IMR-90 (cell line): ENCODE data around the gene GPR141. TPM values are rescaled to one million over a fixed set of nuclear protein-coding genes. Genes with fewer than 3 reads are reported as not detected.

Experiments used
- ATAC-seq: fragments of 200-7000 bp; cut with Tn5 transposase; 2 replicates; pipeline ENCODE4 v1.9.1; 2020; ENCODE audit warnings: low read depth, mild to moderate bottlenecking, moderate library complexity
- BruUV-seq: library from RNA; stranded (reverse); fragments of 400-500 nt; replicated peaks from 2 replicates; lab custom pipeline; 2021; lab: Mats Ljungman, UMichigan
- CTCF ChIA-PET: fragments of 300-600 bp; formaldehyde crosslinking; extraction: SDS; loops from one replicate; lab custom pipeline; 2021; ENCODE audit warnings: antibody characterized with exemption; lab: Yijun Ruan, JAX
- POLR2A ChIA-PET: fragments of 300-600 bp; sonication (Branson Sonifier 250); formaldehyde crosslinking; loops from one replicate; lab custom pipeline; 2022; ENCODE audit warnings: antibody characterized with exemption; ENCODE audit not compliant: unreplicated experiment; lab: Charles Lee
- DNase-seq: peaks from one replicate; pipeline ENCODE4 v3.0.0; 2013
- H2AFZ ChIP-seq: replicated peaks from 2 replicates; pipeline ENCODE3; 2013; ENCODE audit warnings: low read length, mild to moderate bottlenecking; ENCODE audit not compliant: poor library complexity
- H2AK5ac ChIP-seq: 2 replicates; pipeline ENCODE4 v1.6.1; 2013; ENCODE audit warnings: low read depth, low read length, inconsistent platforms
- H2AK9ac ChIP-seq: replicated peaks from 2 replicates; pipeline ENCODE3; 2013; ENCODE audit warnings: mild to moderate bottlenecking, low read depth, low read length, moderate library complexity; ENCODE audit not compliant: poor library complexity
- H2BK120ac ChIP-seq: 2 replicates; pipeline ENCODE4 v1.6.1; 2013; ENCODE audit warnings: low read depth, low read length, inconsistent platforms
- H2BK15ac ChIP-seq: 3 replicates; pipeline ENCODE4 v1.6.1; 2013; ENCODE audit warnings: low read depth, low read length, inconsistent platforms
- H2BK20ac ChIP-seq: 2 replicates; pipeline ENCODE4 v1.6.1; 2013; ENCODE audit warnings: low read depth, mild to moderate bottlenecking, inconsistent platforms, low read length, moderate library complexity
- H2BK5ac ChIP-seq: 2 replicates; pipeline ENCODE4 v1.6.1; 2013; ENCODE audit warnings: mild to moderate bottlenecking, low read depth, low read length, inconsistent platforms; ENCODE audit not compliant: poor library complexity, severe bottlenecking
- H3K14ac ChIP-seq: replicated peaks from 2 replicates; pipeline ENCODE4 v1.6.1; 2013; ENCODE audit warnings: low read depth, low read length, inconsistent platforms
- H3K18ac ChIP-seq: 2 replicates; pipeline ENCODE4 v1.6.1; 2013; ENCODE audit warnings: low read depth, low read length, control low read depth
- H3K23ac ChIP-seq: 2 replicates; pipeline ENCODE4 v1.6.1; 2013; ENCODE audit warnings: low read depth, low read length, inconsistent platforms
- H3K27ac ChIP-seq: 2 replicates; pipeline ENCODE4 v1.5.1; 2013; ENCODE audit warnings: mild to moderate bottlenecking, control low read depth, low read length; ENCODE audit not compliant: insufficient read depth
- H3K27me3 ChIP-seq: 2 replicates; pipeline ENCODE4 v1.6.1; 2013; ENCODE audit warnings: low read length; ENCODE audit not compliant: control insufficient read depth, insufficient read depth
- H3K36me3 ChIP-seq: 2 replicates; pipeline ENCODE4 v1.6.1; 2013; ENCODE audit warnings: low read length, mixed read lengths; ENCODE audit not compliant: control insufficient read depth, insufficient read depth
- H3K4ac ChIP-seq: 2 replicates; pipeline ENCODE4 v1.6.1; 2013; ENCODE audit warnings: low read depth, low read length, inconsistent platforms
- H3K4me1 ChIP-seq: 2 replicates; pipeline ENCODE4 v1.6.1; 2013; ENCODE audit warnings: low read length, mixed read lengths; ENCODE audit not compliant: control insufficient read depth, insufficient read depth
- H3K4me2 ChIP-seq: 2 replicates; pipeline ENCODE4 v1.6.1; 2013; ENCODE audit warnings: low read depth, mild to moderate bottlenecking, control low read depth, low read length, moderate library complexity
- H3K4me3 ChIP-seq: 2 replicates; pipeline ENCODE4 v1.5.1; 2013; ENCODE audit warnings: low read depth, mild to moderate bottlenecking, control low read depth, low read length, moderate library complexity; ENCODE audit not compliant: insufficient read depth
- H3K56ac ChIP-seq: 2 replicates; pipeline ENCODE4 v1.6.1; 2013; ENCODE audit warnings: low read length, inconsistent platforms; ENCODE audit not compliant: insufficient read depth; ENCODE audit errors: extremely low read depth
- H3K79me1 ChIP-seq, 2 experiments: 2 replicates each; pipeline ENCODE4 v1.6.1; 2013; ENCODE audit warnings: low read length in 2 of 2, inconsistent platforms in 1 of 2, low read depth in 1 of 2
- H3K9ac ChIP-seq: 2 replicates; pipeline ENCODE4 v1.6.1; 2013; ENCODE audit warnings: low read depth, low read length, control low read depth
- H3K9me1 ChIP-seq: 2 replicates; pipeline ENCODE4 v1.6.1; 2013; ENCODE audit warnings: low read length, inconsistent platforms; ENCODE audit not compliant: insufficient read depth
- H3K9me3 ChIP-seq: 2 replicates; pipeline ENCODE4 v1.6.1; 2013; ENCODE audit warnings: low read length; ENCODE audit not compliant: control insufficient read depth, insufficient read depth
- H4K20me1 ChIP-seq: 2 replicates; pipeline ENCODE4 v1.6.1; 2013; ENCODE audit warnings: low read length, inconsistent platforms; ENCODE audit not compliant: insufficient read depth
- H4K5ac ChIP-seq: 2 replicates; pipeline ENCODE4 v1.6.1; 2013; ENCODE audit warnings: mild to moderate bottlenecking, low read depth, low read length, control low read depth
- H4K8ac ChIP-seq, 2 experiments: 2 replicates each; pipeline ENCODE4 v1.6.1; 2013; ENCODE audit warnings: low read depth in 2 of 2, low read length in 2 of 2, control low read depth in 1 of 2, inconsistent platforms in 1 of 2
- H4K91ac ChIP-seq: 2 replicates; pipeline ENCODE4 v1.6.1; 2013; ENCODE audit warnings: low read depth, low read length, inconsistent platforms; ENCODE audit not compliant: insufficient read depth
- CEBPB ChIP-seq: IDR thresholded peaks from 2 replicates; pipeline ENCODE4 v1.6.1; 2012; ENCODE audit warnings: low read depth, low read length, improper control_type of control experiment
- NFE2L2 ChIP-seq: fragments of 150-350 bp; IDR thresholded peaks from 2 replicates; pipeline ENCODE4 v1.6.1; 2016; ENCODE audit warnings: low read depth, mild to moderate bottlenecking, low read length
- WGBS, 2 experiments: methylation state at CpG; one replicate each; pipeline versions ENCODE4 v1.1.5 to v1.1.7; 2013; ENCODE audit warnings: missing lambda C conversion rate in 2 of 2; ENCODE audit not compliant: insufficient read length in 1 of 2; ENCODE audit errors: extremely low coverage in 2 of 2; 5-methylcytosine and 5-hydroxymethylcytosine counted together
- dilution Hi-C: fragments of 300-500 bp; cut with HindIII; formaldehyde crosslinking; loops from one replicate; pipeline ENCODE4 v1.14.3; 2018; ENCODE audit warnings: low sequenced_read_pairs; ENCODE audit not compliant: unreplicated experiment
- in situ Hi-C: fragments of 300-500 bp; cut with MboI; formaldehyde crosslinking; loops from 3 replicates; pipeline ENCODE4 v1.14.3; 2019; ENCODE audit warnings: low sequenced_read_pairs, inconsistent platforms, mixed read lengths
- intact Hi-C: fragments of 100-400 bp; cut with micrococcal nuclease; formaldehyde crosslinking; loops from 2 replicates; pipeline ENCODE4 v1.10.0; 2022
- polyA plus RNA-seq, 3 experiments: library from polyadenylated mRNA; depleted of rRNA; stranded (reverse); fragments of >200 nt; gene quantifications; 2 replicates each; pipeline ENCODE4 v1.2.3, GENCODE V29; 2012; ENCODE audit warnings: low replicate concordance in 1 of 3
- total RNA-seq: library from RNA; depleted of rRNA; stranded (reverse); fragments of >200 nt; gene quantifications from 2 replicates; pipeline ENCODE4 v1.2.3, GENCODE V29; 2012

The GPR141 gene
- total and polyA plus RNA-seq, 2 of the 4 experiments (the other 2 are of a cell fraction), result not detected

GRCh38 chr7:37713613-37714012 is 30.0 kb downstream of the GPR141 start:
- Histone ChIP-seq H3K14ac (no peak overlapping the region), H4K91ac (no peak overlapping the region), H2BK120ac (no peak overlapping the region), H3K4me2 (no peak overlapping the region), H3K4me3 (no peak overlapping the region), H2BK15ac (no peak overlapping the region), H3K18ac (no peak overlapping the region), H3K4me1 (no peaks in the 10 kb centered on the region), H3K9me3 (peaks cover 16% of the 10 kb centered on the region; the same call in 1 of the 2 replicates), H3K36me3 (no peaks in the 10 kb centered on the region), H3K27ac (no peak overlapping the region), H2AFZ (no peak overlapping the region), H2AK5ac (no peak overlapping the region), H3K23ac (no peak overlapping the region), H4K8ac (no peak overlapping the region), H3K4ac (no peak overlapping the region), H3K9me1 (no peaks in the 10 kb centered on the region), H3K27me3 (no peaks in the 10 kb centered on the region), H4K20me1 (no peaks in the 10 kb centered on the region), H4K5ac (no peak overlapping the region), H2BK5ac (no peak overlapping the region), H3K9ac (no peak overlapping the region), H2BK20ac (no peak overlapping the region), H3K79me1 (no peaks in the 10 kb centered on the region), H2AK9ac (no peak overlapping the region), H3K56ac (no peak overlapping the region)
- ATAC-seq (no peak), DNase-seq (no peak)
- intact Hi-C loops, result no loop called here
- in situ Hi-C loops, result no loop called here
- WGBS, 2 experiments, result no CpG with 5 or more reads among the region's 2 CpGs
- no TSS peak for BruUV-seq
- TF ChIP-seq CEBPB (0 out of 2 replicates have a peak, but pooled peaks have one; percentile 9), NFE2L2 (no peak)
- ChIA-PET CTCF (no interaction called here), POLR2A (no interaction called here)
- dilution Hi-C loops, result no loop called here
